ENCODE data around the gene DIAPH2. TPM values are rescaled to one million over a fixed set of nuclear protein-coding genes. Genes with fewer than 3 reads are reported as not detected.

The DIAPH2 gene
- total RNA-seq, 1 donor from 2014 or later, result 34.2 TPM

DNA sequence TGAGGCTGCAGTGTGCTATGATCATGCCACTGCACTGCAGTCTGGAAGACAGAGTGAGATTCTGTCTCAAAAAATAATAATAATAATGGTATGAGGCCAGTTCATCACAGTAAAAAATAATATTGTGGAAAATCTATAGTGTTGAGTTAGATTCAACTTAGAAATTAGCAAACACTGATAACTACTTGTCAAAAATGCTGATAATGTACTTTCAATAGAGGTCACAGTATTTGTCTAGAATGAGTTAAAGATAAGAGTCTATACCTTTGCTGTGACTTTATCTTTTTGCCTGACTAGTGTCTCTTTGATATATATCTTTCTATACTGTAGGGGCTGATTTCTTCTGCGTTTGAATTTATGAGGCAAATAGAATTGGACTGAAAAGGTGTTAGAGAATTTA lies 629.7 kb downstream of the DIAPH2 start:
- Histone ChIP-seq H3K4me3 (no peak overlapping the region), H3K4me1 (no peaks in the 10 kb centered on the region), H3K36me3 (no peaks in the 10 kb centered on the region), H3K27me3 (ENCODE audit: low read depth) (no peaks in the 10 kb centered on the region), H3K9me3 (no peaks in the 10 kb centered on the region), H3K27ac (no peak overlapping the region)
- intact Hi-C loops (cut with DNase I), result no loop called here
- TF ChIP-seq, protein P1, sequence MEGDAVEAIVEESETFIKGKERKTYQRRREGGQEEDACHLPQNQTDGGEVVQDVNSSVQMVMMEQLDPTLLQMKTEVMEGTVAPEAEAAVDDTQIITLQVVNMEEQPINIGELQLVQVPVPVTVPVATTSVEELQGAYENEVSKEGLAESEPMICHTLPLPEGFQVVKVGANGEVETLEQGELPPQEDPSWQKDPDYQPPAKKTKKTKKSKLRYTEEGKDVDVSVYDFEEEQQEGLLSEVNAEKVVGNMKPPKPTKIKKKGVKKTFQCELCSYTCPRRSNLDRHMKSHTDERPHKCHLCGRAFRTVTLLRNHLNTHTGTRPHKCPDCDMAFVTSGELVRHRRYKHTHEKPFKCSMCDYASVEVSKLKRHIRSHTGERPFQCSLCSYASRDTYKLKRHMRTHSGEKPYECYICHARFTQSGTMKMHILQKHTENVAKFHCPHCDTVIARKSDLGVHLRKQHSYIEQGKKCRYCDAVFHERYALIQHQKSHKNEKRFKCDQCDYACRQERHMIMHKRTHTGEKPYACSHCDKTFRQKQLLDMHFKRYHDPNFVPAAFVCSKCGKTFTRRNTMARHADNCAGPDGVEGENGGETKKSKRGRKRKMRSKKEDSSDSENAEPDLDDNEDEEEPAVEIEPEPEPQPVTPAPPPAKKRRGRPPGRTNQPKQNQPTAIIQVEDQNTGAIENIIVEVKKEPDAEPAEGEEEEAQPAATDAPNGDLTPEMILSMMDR (IDR thresholded peaks at IDR 0.05), result no peak
- no peak for ATAC-seq
- DNase-seq, result no peak

DNA sequence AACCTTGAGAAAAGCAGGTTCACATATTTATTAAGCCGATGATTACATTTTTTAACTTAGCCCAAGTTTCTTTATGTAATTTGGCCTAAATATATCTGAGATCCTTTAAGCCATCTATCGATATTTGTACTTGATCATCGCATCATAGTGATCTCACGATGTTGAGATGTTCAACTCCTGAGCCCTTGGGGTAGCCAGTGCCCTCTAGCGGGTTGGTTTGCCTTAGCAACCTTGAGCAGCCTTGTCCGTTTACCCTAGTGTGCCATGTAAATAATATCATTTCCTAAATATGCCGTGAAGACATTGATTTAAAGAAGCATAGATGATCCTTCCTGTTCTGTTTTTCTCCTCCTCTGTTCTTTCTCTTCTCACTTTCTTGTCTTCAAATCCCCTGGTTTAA lies 631.3 kb downstream of the DIAPH2 start:
- DNase-seq, result no peak
- Histone ChIP-seq H3K4me1 (no peaks in the 10 kb centered on the region), H3K36me3 (no peaks in the 10 kb centered on the region), H3K27ac (no peak overlapping the region), H3K4me3 (no peak overlapping the region), H3K9me3 (no peaks in the 10 kb centered on the region), H3K27me3 (ENCODE audit: low read depth) (no peaks in the 10 kb centered on the region)
- intact Hi-C loops (cut with DNase I), result no loop called here
- TF ChIP-seq, protein P1 (IDR thresholded peaks at IDR 0.05), result no peak
- ATAC-seq, result no peak

DNA sequence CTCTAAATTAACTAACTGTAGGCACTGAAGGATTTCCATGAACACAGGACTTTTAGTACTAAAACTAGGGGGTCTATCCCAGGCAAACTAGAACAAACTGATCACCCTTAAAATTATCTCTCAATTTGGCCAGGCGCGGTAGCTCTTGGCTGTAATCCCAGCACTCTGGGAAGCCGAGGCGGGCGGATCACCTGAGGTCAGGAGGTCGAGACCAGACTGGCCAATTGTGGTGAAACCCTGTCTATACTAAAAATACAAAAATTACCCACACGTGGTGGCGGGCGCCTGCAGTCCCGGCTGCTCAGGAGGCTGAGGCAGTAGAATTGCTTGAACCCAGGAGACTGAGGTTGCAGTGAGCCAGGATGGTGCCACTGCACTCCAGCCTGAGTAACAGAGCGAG lies 635.7 kb downstream of the DIAPH2 start:
- DNase-seq (no peak), ATAC-seq (no peak)
- Histone ChIP-seq H3K9me3 (no peaks in the 10 kb centered on the region), H3K27ac (no peak overlapping the region), H3K27me3 (ENCODE audit: low read depth) (no peaks in the 10 kb centered on the region), H3K4me1 (no peaks in the 10 kb centered on the region), H3K36me3 (no peaks in the 10 kb centered on the region), H3K4me3 (no peak overlapping the region)
- TF ChIP-seq, protein P1 (IDR thresholded peaks at IDR 0.05), result no peak
- intact Hi-C loops (cut with DNase I), result no loop called here

DNA sequence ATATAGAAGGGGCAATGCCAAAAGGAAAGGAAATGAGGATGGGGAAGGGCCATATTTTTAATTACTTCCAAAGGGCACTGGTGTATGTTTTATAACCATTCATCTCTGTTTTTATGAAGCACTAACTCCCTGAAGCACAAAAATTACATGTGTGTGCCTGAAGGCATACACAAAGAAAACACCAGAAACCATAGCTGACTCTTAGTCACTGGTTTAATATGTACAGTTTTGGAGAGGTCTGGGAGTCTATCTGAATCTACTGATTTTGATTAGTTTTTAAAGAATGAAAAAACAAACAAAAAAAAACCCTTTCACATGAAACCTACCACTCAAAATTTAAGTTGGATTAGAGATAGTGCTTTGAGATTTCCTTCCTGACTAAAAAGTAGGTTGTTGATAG lies 637.8 kb downstream of the DIAPH2 start:
- H3K27ac ChIP-seq, result no peak overlapping the region
- H3K4me3 ChIP-seq, result no peak overlapping the region
- DNase-seq, result no peak
- TF ChIP-seq, protein P1 (IDR thresholded peaks at IDR 0.05), result no peak
- H3K9me3 ChIP-seq, result no peaks in the 10 kb centered on the region
- no peaks in the 10 kb centered on the region for H3K36me3 ChIP-seq
- H3K27me3 ChIP-seq (ENCODE audit: low read depth), result no peaks in the 10 kb centered on the region
- no peaks in the 10 kb centered on the region for H3K4me1 ChIP-seq
- intact Hi-C loops (cut with DNase I), result no loop called here
- no peak for ATAC-seq

DNA sequence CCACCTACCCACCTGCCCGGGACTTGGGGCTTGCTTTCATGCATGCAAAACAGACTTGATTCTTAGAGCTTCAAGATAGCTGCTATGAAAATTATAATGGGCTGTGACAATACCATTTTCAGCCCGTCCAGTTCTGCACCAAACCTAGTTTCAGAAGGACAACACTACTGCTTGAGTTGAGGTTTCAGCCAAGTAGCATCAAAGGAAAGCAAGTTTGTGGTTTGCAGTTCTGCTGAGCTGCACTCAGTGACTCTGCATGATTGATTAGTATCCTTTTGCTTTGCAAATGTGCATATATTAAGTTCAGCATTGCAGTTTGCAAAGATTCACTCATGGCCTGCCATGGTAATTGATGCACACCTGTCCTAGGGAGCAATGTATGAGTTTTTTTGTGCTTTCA lies 641.8 kb downstream of the DIAPH2 start:
- Histone ChIP-seq H3K36me3 (no peaks in the 10 kb centered on the region), H3K4me3 (no peak overlapping the region), H3K9me3 (no peaks in the 10 kb centered on the region), H3K4me1 (no peaks in the 10 kb centered on the region), H3K27me3 (ENCODE audit: low read depth) (no peaks in the 10 kb centered on the region), H3K27ac (no peak overlapping the region)
- ATAC-seq (no peak), DNase-seq (no peak)
- intact Hi-C loops (cut with DNase I), result no loop called here
- TF ChIP-seq, protein P1 (IDR thresholded peaks at IDR 0.05), result no peak

DNA sequence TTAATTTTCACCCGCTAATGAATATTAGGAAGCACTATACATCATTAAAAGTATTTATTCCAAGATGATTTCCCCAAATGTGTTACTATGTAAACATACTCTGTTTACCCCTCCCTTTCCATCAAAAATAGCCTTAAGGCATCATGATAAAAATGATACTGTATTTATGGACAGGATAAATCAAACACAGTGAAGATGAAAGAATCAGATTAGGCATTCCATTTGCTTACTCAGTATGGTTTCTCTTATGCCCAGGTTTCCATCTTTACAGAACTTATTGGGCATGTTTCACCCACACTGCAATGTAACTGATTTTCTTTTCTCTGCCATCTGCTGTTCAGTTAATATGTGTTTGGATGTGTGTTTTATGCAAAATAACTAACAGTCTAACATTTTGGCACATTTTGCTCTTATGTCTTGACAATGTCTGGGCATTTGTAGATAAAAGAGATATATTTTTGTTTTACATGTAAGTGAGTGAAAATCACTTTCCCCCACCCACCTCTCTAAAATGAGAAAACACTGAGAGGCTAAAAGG lies 644.3 kb downstream of the DIAPH2 start:
- Histone ChIP-seq H3K9me3 (no peaks in the 10 kb centered on the region), H3K4me1 (no peaks in the 10 kb centered on the region)

More for the DNA sequence above, 644.3 kb downstream of the DIAPH2 start:
- DNase-seq, result no peak
- no peak for ATAC-seq
- Histone ChIP-seq H3K4me3 (no peak overlapping the region), H3K27ac (no peak overlapping the region), H3K36me3 (no peaks in the 10 kb centered on the region), H3K27me3 (ENCODE audit: low read depth) (no peaks in the 10 kb centered on the region)
- intact Hi-C loops (cut with DNase I), result no loop called here
- TF ChIP-seq, protein P1 (IDR thresholded peaks at IDR 0.05), result no peak

Data from lower lobe of right lung (tissue), 2 donors.